LHCN-M2 (cell line): ENCODE results near the gene OBP2B. TPM values are rescaled to one million over a fixed set of nuclear protein-coding genes. Genes with fewer than 3 reads are reported as not detected.

Experiments
- DNase-seq: peaks from one replicate; pipeline ENCODE4 v3.0.0-alpha.2; 2012; ENCODE audit warnings: low read depth
- total RNA-seq: library from RNA; depleted of rRNA; stranded (reverse); fragments of >200 nt; gene quantifications from 2 replicates; pipeline ENCODE4 v1.2.3, GENCODE V29; 2014; rRNA removed

OBP2B gene
- total RNA-seq, 1 experiment from 2014 or later: not detected

DNA sequence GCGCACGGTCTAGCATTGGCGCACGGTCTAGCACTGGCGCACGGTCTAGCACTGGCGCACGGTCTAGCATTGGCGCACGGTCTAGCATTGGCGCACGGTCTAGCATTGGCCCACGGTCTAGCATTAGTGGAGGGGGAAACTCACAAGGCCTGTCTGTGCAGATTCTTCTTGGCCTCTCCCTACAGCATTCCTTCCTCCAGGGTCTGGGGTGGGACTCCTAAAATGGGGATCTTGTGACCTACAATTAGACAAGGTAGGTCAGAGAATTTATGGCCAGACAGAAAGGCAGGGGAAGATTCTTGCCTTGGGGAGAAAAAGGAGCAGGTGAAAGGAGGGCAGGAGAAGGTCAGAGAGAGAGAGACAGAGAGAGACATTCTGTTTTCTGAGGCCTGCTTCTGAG, 39.9 kb downstream of the OBP2B start:
- DNase-seq: no peak

DNA sequence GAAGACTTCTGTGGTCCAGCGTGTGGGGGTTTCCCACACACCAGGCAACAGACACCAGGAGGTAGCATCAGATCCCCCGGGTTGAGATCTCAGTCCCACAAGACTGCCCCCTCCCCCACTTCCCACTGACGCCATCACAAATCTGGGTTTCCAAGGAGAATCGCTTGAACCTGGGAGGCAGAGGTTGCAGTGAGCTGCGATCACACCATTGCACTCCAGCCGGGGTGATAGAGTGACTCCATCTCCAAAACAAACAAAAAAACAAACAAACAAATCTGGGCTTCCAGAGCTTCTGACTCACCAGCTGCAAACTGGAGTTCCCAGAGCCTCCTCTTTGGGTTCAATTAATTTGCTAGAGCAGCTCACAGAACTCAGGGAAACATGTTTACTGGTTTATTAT, 40.6 kb downstream of the OBP2B start:
- DNase-seq: no peak

DNA sequence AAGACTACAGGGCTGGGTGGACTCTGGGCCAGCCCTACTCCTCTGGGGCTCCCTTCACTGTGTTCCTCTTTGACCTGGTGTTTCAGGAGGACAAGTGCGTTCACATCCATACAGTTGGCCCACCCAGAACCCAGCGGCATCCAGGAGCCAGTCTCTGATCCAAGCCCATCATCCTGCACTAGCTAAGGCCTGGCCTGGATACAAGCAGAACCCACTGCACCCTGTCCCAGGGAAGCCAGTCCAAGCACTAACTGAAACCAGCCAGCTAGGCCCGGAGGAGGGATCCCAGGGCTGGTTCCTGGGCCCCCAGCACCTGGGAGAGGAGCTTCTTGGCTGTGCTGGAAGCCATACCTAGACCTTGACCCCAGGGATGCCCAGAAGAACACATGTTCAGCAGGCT, 41.3 kb downstream of the OBP2B start:
- DNase-seq: no peak

GRCh38 chr9:133167096-133167730, 41.8 kb downstream of the OBP2B start:
- DNase-seq: no peak

DNA sequence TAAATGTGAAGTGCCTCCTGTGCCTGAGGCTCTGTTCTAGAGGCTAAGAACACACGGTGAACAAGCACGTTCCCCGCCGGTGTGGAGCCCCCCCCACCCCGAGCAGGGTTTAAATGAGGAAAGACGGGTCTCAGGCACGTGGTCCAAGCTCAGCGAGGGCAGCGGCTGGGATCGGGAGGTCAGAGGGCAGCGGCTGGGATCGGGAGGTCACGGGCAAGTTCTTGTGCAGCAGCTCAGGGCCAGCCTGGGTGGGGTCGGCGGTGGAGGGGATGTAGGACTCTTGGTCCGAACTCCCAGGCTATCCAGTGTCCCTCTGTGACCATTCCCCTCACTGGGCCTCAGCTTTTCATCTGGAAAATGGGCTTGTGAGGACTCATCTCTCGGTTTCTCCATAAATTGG, 42.7 kb downstream of the OBP2B start:
- DNase-seq: no peak

GRCh38 chr9:133165452-133165730, 43.7 kb downstream of the OBP2B start:
- DNase-seq: no peak

- no peak for DNase-seq
Observed at GRCh38 chr9:133164191-133164590, 44.9 kb downstream of the OBP2B start.

- DNase-seq: no peak
Observed at GRCh38 chr9:133163504-133164172, 45.4 kb downstream of the OBP2B start, which contains the start of gene GBGT1. Gene GBGT1 (minus strand): TSS chr9:133163914. CDS start chr9:133162412, 1,502 bp downstream.

GRCh38 chr9:133162861-133163503, 46.1 kb downstream of the OBP2B start:
- no peak for DNase-seq

GRCh38 chr9:133161547-133161950, 47.5 kb downstream of the OBP2B start:
- DNase-seq: no peak

GRCh38 chr9:133160742-133161546, 48.1 kb downstream of the OBP2B start:
- peak; percentile 77 for DNase-seq

DNA sequence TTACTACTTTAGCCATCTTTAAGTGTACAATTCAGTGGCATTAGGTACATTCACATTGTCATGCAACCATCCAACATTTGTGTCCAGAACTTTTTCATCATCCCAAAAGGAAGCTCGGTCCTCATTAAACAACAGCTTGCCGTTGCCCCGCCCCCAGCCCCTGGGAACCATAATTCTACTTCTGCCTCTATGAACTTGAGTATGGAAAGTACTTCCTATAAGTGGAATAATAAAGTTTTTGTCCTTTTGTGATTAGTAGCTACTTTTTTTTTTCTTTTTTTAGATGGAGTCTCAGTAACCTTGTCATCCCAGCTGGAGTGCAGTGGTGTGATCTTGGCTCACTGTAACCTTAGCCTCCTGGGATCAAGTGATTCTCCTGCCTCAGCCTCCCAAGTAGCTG, 50.4 kb downstream of the OBP2B start:
- no peak for DNase-seq

Other genes with a start within 250 kb of the OBP2B start
- gene GFI1B, start 230.6 kb downstream of the OBP2B start, total RNA-seq: 0.06 TPM in 1 of 2 replicates, not detected in the other
- gene GTF3C5, start 178.3 kb downstream of the OBP2B start, total RNA-seq: 74.0 and 75.7 TPM in 2 replicates
- gene CEL, start 147.3 kb downstream of the OBP2B start, total RNA-seq: 0.51 and 0.57 TPM in 2 replicates
- 15.5 and 17.8 TPM in 2 replicates for gene RALGDS, start 88.0 kb downstream of the OBP2B start, total RNA-seq
- 0.34 and 1.3 TPM in 2 replicates for gene GBGT1, start 45.3 kb downstream of the OBP2B start, total RNA-seq
- not detected in 2 replicates for gene ABO, start 66.0 kb upstream of the OBP2B start, total RNA-seq
- gene SURF6, start 126.9 kb upstream of the OBP2B start, total RNA-seq: 26.8 and 27.8 TPM in 2 replicates
- 28.5 and 30.5 TPM in 2 replicates for gene MED22, start 138.9 kb upstream of the OBP2B start, total RNA-seq
- 2,137 and 2,163 TPM in 2 replicates for gene RPL7A, start 139.0 kb upstream of the OBP2B start, total RNA-seq
- gene SURF1, start 147.2 kb upstream of the OBP2B start, total RNA-seq: 12.2 and 22.8 TPM in 2 replicates
- gene SURF2, start 147.3 kb upstream of the OBP2B start, total RNA-seq: 25.3 and 29.6 TPM in 2 replicates
- 456 and 465 TPM in 2 replicates for gene SURF4, start 166.8 kb upstream of the OBP2B start, total RNA-seq
- gene STKLD1, start 167.1 kb upstream of the OBP2B start, total RNA-seq: 0.45 and 1.4 TPM in 2 replicates
- 21.0 and 23.6 TPM in 2 replicates for gene REXO4, start 208.8 kb upstream of the OBP2B start, total RNA-seq
- 1.6 and 2.3 TPM in 2 replicates for gene ADAMTS13, start 213.1 kb upstream of the OBP2B start, total RNA-seq